Stimulated activated CD8-positive, alpha-beta memory T cell treated with anti-CD3 and anti-CD28 coated beads, Interleukin-4, amount 100 ng/mL, for 48 hours (primary cell): ENCODE results near the gene ABHD16A.

Experiments used
- DNase-seq: peaks from one replicate; pipeline ENCODE4 v3.0.0-alpha.2; 2020

Gene ABHD16A

GRCh38 chr6:31660381-31661261 is 42.5 kb downstream of the ABHD16A start, which contains the start of gene C6orf47:
TSS of gene C6orf47 (minus strand) at chr6:31660778. CDS start at chr6:31659947, 831 bp downstream.
- peak; percentile 87 for DNase-seq

GRCh38 chr6:31659649-31660380 is 43.3 kb downstream of the ABHD16A start:
- DNase-seq, result peak; percentile 65

GRCh38 chr6:31658983-31659648 is 44.0 kb downstream of the ABHD16A start:
- no peak for DNase-seq

GRCh38 chr6:31658158-31658688 is 44.9 kb downstream of the ABHD16A start:
- no peak for DNase-seq

- peak; percentile 56 for DNase-seq
Observed at GRCh38 chr6:31657406-31658157, 45.5 kb downstream of the ABHD16A start.

GRCh38 chr6:31655349-31656237 is 47.5 kb downstream of the ABHD16A start, which contains the start of gene APOM:
TSS of gene APOM (plus strand) at chr6:31655894. CDS start at chr6:31655967, 73 bp downstream.
- no peak for DNase-seq

GRCh38 chr6:31654574-31655348 is 48.4 kb downstream of the ABHD16A start:
- no peak for DNase-seq

GRCh38 chr6:31652925-31653724 is 50.0 kb downstream of the ABHD16A start:
- peak; percentile 91 for DNase-seq

GRCh38 chr6:31651602-31652191 is 51.4 kb downstream of the ABHD16A start:
- no peak for DNase-seq

GRCh38 chr6:31645325-31645724 is 57.8 kb downstream of the ABHD16A start:
- DNase-seq, result no peak

GRCh38 chr6:31643818-31644454 is 59.2 kb downstream of the ABHD16A start:
- DNase-seq, result no peak

GRCh38 chr6:31642798-31643570 is 60.1 kb downstream of the ABHD16A start:
- no peak for DNase-seq

GRCh38 chr6:31641370-31641769 is 61.8 kb downstream of the ABHD16A start:
- DNase-seq, result no peak

GRCh38 chr6:31640612-31641011 is 62.5 kb downstream of the ABHD16A start:
- no peak for DNase-seq

- DNase-seq, result no peak
Observed at GRCh38 chr6:31639449-31639861, 63.7 kb downstream of the ABHD16A start.

GRCh38 chr6:31639043-31639442 is 64.1 kb downstream of the ABHD16A start:
- no peak for DNase-seq
